IMR-90 (cell line): Measurements from ENCODE around the gene DNAJC4. TPM values are rescaled to one million over a fixed set of nuclear protein-coding genes. Genes with fewer than 3 reads are reported as not detected.
A peak's percentile ranks its signal among the peaks of the same experiment; 100 is the strongest.

Experiments used
- CHD1 ChIP-seq: IDR thresholded peaks from 2 replicates; pipeline ENCODE4 v1.6.1; 2012; ENCODE audit warnings: low read depth, low read length, improper control_type of control experiment
- CTCF ChIP-seq: conservative IDR thresholded peaks from 2 replicates; pipeline ENCODE4 v1.5.1; 2012; ENCODE audit warnings: mild to moderate bottlenecking, low read depth, low read length, improper control_type of control experiment
- MAFK ChIP-seq: IDR thresholded peaks from 2 replicates; pipeline ENCODE4 v1.6.1; 2012; ENCODE audit warnings: low read depth, low read length, improper control_type of control experiment
- polyA plus RNA-seq, 3 experiments: library from polyadenylated mRNA; depleted of rRNA; stranded (reverse); fragments of >200 nt; gene quantifications; 2 replicates each; pipeline ENCODE4 v1.2.3, GENCODE V29; 2012; ENCODE audit warnings: low replicate concordance in 1 of 3
- total RNA-seq: library from RNA; depleted of rRNA; stranded (reverse); fragments of >200 nt; gene quantifications from 2 replicates; pipeline ENCODE4 v1.2.3, GENCODE V29; 2012

Gene DNAJC4
- total and polyA plus RNA-seq, 2 of the 4 experiments (the other 2 are of a cell fraction), result 2.2 to 22.8 TPM

GRCh38 chr11:64269540-64270220 is 39.3 kb downstream of the DNAJC4 start (continued):
- TF ChIP-seq CTCF (peak; percentile 17; the same call in 1 of the 2 replicates), CHD1 (no peak), MAFK (no peak)
